CD4-positive, alpha-beta T cell treated with Interleukin-17A for 4 hours (primary cell): Measurements from ENCODE around the gene LIN7A.
"Not testable (repeated sequence)": the region's sequence is repeated elsewhere in the genome, so short reads cannot be mapped to it uniquely, and the experiment has no call there.

ENCODE experiments used
- DNase-seq: peaks from one replicate; pipeline ENCODE4 v3.0.0-alpha.2; 2020; ENCODE audit warnings: mixed read lengths

LIN7A gene

GRCh38 chr12:80917651-80918050 lies 20.1 kb downstream of the LIN7A start:
- no peak for DNase-seq

- DNase-seq: no peak
Measured at GRCh38 chr12:80912901-80913770, 24.6 kb downstream of the LIN7A start.

- DNase-seq: no peak
Measured at GRCh38 chr12:80909370-80909769, 28.4 kb downstream of the LIN7A start.

- no peak for DNase-seq
Measured at GRCh38 chr12:80902711-80903110, 35.0 kb downstream of the LIN7A start.

- DNase-seq: no peak
Measured at GRCh38 chr12:80901661-80902060, 36.1 kb downstream of the LIN7A start.

- DNase-seq: no peak
Measured at GRCh38 chr12:80895240-80895639, 42.5 kb downstream of the LIN7A start.

GRCh38 chr12:80894179-80894578 lies 43.6 kb downstream of the LIN7A start:
- no peak for DNase-seq

- no peak for DNase-seq
Measured at GRCh38 chr12:80892597-80893445, 44.9 kb downstream of the LIN7A start.

GRCh38 chr12:80884651-80885050 lies 53.1 kb downstream of the LIN7A start:
- DNase-seq: no peak

GRCh38 chr12:80881106-80881505 lies 56.6 kb downstream of the LIN7A start:
- no peak for DNase-seq

- not testable (repeated sequence) for DNase-seq
Measured at GRCh38 chr12:80878452-80878851, 59.3 kb downstream of the LIN7A start.

GRCh38 chr12:80877721-80878265 lies 59.9 kb downstream of the LIN7A start:
- no peak for DNase-seq

- DNase-seq: no peak
Measured at GRCh38 chr12:80872053-80872452, 65.7 kb downstream of the LIN7A start.

GRCh38 chr12:80869264-80869663 lies 68.5 kb downstream of the LIN7A start:
- DNase-seq: no peak

GRCh38 chr12:80868576-80868975 lies 69.2 kb downstream of the LIN7A start:
- no peak for DNase-seq

GRCh38 chr12:80867941-80868340 lies 69.8 kb downstream of the LIN7A start:
- DNase-seq: no peak

GRCh38 chr12:80864046-80864735 lies 73.5 kb downstream of the LIN7A start:
- no peak for DNase-seq

GRCh38 chr12:80862531-80862930 lies 75.2 kb downstream of the LIN7A start:
- no peak for DNase-seq

GRCh38 chr12:80861641-80862378 lies 75.9 kb downstream of the LIN7A start:
- no peak for DNase-seq

- DNase-seq: no peak
Measured at GRCh38 chr12:80860928-80861327, 76.8 kb downstream of the LIN7A start.

- DNase-seq: no peak
Measured at GRCh38 chr12:80860206-80860605, 77.5 kb downstream of the LIN7A start.

- no peak for DNase-seq
Measured at GRCh38 chr12:80858356-80858755, 79.4 kb downstream of the LIN7A start.
